ENCODE measurements around the gene RNF220. TPM values are rescaled to one million over a fixed set of nuclear protein-coding genes. Genes with fewer than 3 reads are reported as not detected.

Gene RNF220
- total RNA-seq, 1 donor: 158 TPM

GRCh38 chr1:44631333-44631646, 226.2 kb downstream of the RNF220 start:
- DNase-seq (ENCODE audit: low read depth in 2 of 3, low spot score in 2 of 3): no peak

- peak; percentile 74 to 90 (median 84) for DNase-seq (ENCODE audit: low read depth in 2 of 3, low spot score in 2 of 3)
These were observed 226.8 kb downstream of the RNF220 start for GRCh38 chr1:44631647-44632539.

GRCh38 chr1:44632598-44632997, 227.5 kb downstream of the RNF220 start:
- peak in 1 of 3 donors; percentile 24 for DNase-seq (ENCODE audit: low read depth in 2 of 3, low spot score in 2 of 3)

- no peak for DNase-seq (ENCODE audit: low read depth in 2 of 3, low spot score in 2 of 3)
These were observed 229.6 kb downstream of the RNF220 start for GRCh38 chr1:44634606-44635189.

GRCh38 chr1:44635439-44635838, 230.4 kb downstream of the RNF220 start:
- no peak for DNase-seq (ENCODE audit: low read depth in 2 of 3, low spot score in 2 of 3)

GRCh38 chr1:44636083-44636687, 231.1 kb downstream of the RNF220 start:
- DNase-seq (ENCODE audit: low read depth in 2 of 3, low spot score in 2 of 3): no peak

- DNase-seq (ENCODE audit: low read depth in 2 of 3, low spot score in 2 of 3): no peak
These were observed 231.9 kb downstream of the RNF220 start for GRCh38 chr1:44636688-44637598.

- no peak for DNase-seq (ENCODE audit: low read depth in 2 of 3, low spot score in 2 of 3)
These were observed 232.8 kb downstream of the RNF220 start for GRCh38 chr1:44637702-44638411.

- DNase-seq (ENCODE audit: low read depth in 2 of 3, low spot score in 2 of 3): no peak
These were observed 235.3 kb downstream of the RNF220 start for GRCh38 chr1:44640200-44640853.

GRCh38 chr1:44641126-44642102, 236.4 kb downstream of the RNF220 start:
- DNase-seq (ENCODE audit: low read depth in 2 of 3, low spot score in 2 of 3): no peak

GRCh38 chr1:44642255-44642654, 237.2 kb downstream of the RNF220 start:
- no peak for DNase-seq (ENCODE audit: low read depth in 2 of 3, low spot score in 2 of 3)

- DNase-seq (ENCODE audit: low read depth in 2 of 3, low spot score in 2 of 3): no peak
These were observed 237.9 kb downstream of the RNF220 start for GRCh38 chr1:44642925-44643324.

- DNase-seq (ENCODE audit: low read depth in 2 of 3, low spot score in 2 of 3): no peak
These were observed 238.8 kb downstream of the RNF220 start for GRCh38 chr1:44643721-44644334.

GRCh38 chr1:44644806-44645205, 239.8 kb downstream of the RNF220 start:
- DNase-seq (ENCODE audit: low read depth in 2 of 3, low spot score in 2 of 3): no peak

- no peak for DNase-seq (ENCODE audit: low read depth in 2 of 3, low spot score in 2 of 3)
These were observed 240.6 kb downstream of the RNF220 start for GRCh38 chr1:44645476-44646244.

- no peak for DNase-seq (ENCODE audit: low read depth in 2 of 3, low spot score in 2 of 3)
These were observed 241.4 kb downstream of the RNF220 start for GRCh38 chr1:44646261-44647110.

Measured in hematopoietic multipotent progenitor cell (in vitro differentiated cells).